Ovary (tissue), 3 donors: ENCODE measurements around the gene ZNF606.

Source experiments
- EP300 ChIP-seq: sonication (generic); formaldehyde crosslinking; IDR thresholded peaks from one replicate; pipeline ENCODE4 v1.6.1; 2017; ENCODE audit warnings: antibody characterized with exemption
- POLR2A ChIP-seq: fragments of 450-650 bp; IDR thresholded peaks from one replicate; pipeline ENCODE4 v1.6.1; 2017; ENCODE audit warnings: antibody characterized with exemption, mild to moderate bottlenecking, moderate library complexity
- TF ChIP-seq, protein P1 (sequence below), 3 donors: fragments of 450-650 bp in 2 of 3; fragments of 200-600 bp in 1 of 3; IDR thresholded peaks; one replicate each; pipeline versions ENCODE4 v1.5.1 to v1.8.0; 2016 to 2022; ENCODE audit warnings: antibody characterized with exemption in 3 of 3, mild to moderate bottlenecking in 1 of 3
- donor health status: DM: no; HTN: no; CAD: no.

DNA sequence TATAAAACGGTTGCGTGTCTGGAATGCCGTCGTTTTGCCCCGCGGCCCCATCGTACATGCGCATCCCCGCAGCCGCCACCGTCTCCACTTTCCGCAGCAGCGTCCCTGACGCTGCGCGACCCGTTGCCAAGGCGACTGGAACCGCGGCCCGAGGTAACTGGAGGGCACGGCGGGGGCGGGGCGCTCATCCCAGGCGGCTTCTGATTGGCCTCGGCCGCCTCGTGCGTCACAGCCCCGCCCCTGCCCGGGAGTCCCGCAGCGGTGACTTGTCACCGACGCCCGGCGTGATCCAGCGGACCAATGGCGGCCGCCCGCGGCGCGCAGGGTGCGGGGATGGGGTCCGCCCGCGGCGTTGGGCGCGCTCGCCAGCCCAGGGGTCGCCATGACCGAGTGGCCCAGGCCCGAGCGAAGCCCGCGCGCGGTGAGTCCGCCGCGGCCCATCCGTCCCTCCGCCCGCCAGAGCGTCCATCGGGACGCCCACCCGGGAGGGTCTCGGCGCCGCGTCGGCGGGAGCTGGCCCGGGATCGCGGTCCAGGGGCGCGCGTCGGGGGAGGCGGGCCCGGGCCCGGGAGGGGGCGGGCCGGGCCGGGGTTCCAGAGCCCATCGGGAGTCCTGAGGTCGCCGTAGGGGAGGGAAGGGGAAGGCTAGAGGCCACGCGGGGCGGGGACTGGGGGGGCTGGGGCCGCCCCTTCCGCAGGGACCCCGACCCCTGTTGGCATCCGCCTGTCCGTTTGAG, 31.3 kb upstream of the ZNF606 start, which contains the start of gene ZSCAN1:
- no peak for TF ChIP-seq POLR2A
- TF ChIP-seq, protein P1, sequence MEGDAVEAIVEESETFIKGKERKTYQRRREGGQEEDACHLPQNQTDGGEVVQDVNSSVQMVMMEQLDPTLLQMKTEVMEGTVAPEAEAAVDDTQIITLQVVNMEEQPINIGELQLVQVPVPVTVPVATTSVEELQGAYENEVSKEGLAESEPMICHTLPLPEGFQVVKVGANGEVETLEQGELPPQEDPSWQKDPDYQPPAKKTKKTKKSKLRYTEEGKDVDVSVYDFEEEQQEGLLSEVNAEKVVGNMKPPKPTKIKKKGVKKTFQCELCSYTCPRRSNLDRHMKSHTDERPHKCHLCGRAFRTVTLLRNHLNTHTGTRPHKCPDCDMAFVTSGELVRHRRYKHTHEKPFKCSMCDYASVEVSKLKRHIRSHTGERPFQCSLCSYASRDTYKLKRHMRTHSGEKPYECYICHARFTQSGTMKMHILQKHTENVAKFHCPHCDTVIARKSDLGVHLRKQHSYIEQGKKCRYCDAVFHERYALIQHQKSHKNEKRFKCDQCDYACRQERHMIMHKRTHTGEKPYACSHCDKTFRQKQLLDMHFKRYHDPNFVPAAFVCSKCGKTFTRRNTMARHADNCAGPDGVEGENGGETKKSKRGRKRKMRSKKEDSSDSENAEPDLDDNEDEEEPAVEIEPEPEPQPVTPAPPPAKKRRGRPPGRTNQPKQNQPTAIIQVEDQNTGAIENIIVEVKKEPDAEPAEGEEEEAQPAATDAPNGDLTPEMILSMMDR (IDR thresholded peaks at IDR 0.05) = no peak
- TF ChIP-seq EP300 = no peak
